GM21390 (cell line): ENCODE measurements around the gene HLCS.

Experiments
- ATAC-seq: cut with Tn5 transposase; IDR thresholded peaks from one replicate; pipeline ENCODE4 v1.9.1; 2021; ENCODE audit not compliant: unreplicated experiment

HLCS gene

DNA sequence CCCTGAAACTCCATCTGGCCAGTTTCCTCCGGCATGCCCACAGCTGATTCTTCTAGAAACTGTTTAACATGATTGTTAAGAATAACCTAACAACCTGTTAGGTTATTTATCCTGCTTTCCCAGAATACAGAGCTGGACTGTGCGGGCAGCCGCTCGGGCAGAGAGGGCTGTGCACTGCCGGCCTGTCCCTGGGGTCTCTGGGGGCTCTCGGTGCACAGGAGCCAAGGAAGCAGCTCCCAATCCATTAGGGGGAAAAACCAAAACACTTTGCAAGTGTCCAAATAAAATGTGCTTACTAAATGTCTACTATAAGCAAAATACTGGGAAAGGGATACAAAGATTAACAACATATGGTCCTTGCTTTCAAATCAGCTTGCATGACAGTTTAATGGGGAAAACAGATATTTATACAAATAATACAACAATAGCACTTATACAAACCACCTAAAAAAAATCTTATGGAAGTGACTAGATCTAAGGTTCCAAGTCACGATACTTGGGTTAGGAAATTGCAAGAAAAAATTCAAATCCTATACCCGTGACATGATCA, 50.7 kb downstream of the HLCS start:
- ATAC-seq, result no peak

- ATAC-seq, result no peak
Measured at GRCh38 chr21:36915014-36915695, 51.3 kb downstream of the HLCS start.

DNA sequence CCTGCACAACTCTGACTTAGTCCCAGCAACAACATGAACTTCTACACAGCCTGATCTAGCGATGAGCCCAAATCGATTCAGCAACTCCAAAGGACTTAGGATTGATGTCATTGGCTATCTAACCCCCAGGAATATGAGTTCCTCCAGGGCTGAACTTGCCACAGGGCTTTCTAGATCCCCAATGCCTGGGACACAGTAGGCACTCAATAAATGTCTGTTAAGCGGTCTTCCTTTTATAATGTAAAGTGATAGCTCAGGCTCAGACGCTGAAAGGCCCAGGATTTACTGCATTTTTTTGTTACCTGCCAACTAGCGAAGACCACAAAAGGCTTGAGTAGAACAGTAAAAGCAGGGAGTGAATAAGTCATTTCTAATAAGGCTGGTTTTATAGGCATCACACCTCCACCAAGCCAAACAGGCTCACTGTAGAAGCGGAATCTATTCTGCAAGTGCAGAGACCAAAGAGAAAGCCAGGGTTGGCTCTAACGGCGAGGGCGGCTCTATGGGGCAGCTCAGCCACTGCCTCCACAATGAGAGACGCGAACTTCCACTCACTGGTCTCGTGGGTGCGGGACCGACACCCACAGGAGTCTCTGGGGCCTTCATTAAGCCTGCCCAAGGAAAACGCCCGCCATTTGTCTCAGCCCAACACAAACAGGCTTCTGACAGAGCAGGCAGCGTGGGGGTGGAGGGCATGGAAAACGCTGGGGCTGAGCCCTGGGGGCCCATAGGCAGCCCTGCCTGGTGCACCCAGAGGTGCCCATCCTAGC, 52.0 kb downstream of the HLCS start:
- no peak for ATAC-seq

DNA sequence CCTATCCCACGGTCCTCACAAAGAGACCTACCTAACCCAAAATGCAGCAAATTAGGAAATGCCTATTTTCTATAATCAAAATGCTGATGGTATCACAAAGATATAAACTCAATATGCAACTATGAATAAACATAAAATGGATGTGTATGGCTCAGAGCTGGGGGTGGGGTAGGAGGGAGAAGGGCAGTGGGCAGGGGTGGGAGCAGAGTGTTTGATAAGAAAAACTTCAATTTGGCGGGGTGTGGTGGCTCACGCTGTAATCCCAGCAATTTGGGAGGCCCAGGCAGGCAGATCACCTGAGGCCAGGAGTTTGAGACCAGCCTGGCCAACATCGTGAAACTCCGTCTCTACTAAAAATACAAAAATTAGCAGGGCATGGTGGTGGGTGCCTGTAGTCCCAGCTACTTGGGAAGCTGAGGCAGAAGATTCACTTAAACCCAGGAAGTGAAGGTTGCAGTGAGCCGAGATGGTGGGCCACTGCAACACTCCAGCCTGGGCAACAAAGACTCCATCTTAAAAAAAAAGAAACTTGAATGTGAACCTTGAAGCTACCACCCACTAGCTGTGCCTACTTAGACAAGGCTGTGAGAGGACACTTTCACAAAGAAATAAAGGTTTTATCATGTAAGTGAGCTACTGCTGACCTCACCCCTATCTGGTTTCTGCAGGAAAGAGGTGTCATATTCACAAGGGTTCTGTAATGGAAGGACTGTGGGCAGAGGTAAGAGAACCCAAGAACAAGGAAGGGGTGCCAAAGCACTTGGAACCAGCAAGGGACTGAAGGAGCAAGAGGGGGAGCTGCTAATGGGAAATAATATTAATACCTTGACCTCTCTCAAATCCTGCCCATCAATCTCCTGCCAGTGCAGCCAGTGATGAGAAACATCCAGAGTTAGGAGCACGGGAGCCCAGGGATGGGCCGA, 53.0 kb downstream of the HLCS start:
- ATAC-seq, result no peak

GRCh38 chr21:36910581-36911307, 55.7 kb downstream of the HLCS start:
- no peak for ATAC-seq

- ATAC-seq, result no peak
Measured at GRCh38 chr21:36909901-36910561, 56.4 kb downstream of the HLCS start.

- ATAC-seq, result no peak
Measured at GRCh38 chr21:36909423-36909822, 57.0 kb downstream of the HLCS start.

DNA sequence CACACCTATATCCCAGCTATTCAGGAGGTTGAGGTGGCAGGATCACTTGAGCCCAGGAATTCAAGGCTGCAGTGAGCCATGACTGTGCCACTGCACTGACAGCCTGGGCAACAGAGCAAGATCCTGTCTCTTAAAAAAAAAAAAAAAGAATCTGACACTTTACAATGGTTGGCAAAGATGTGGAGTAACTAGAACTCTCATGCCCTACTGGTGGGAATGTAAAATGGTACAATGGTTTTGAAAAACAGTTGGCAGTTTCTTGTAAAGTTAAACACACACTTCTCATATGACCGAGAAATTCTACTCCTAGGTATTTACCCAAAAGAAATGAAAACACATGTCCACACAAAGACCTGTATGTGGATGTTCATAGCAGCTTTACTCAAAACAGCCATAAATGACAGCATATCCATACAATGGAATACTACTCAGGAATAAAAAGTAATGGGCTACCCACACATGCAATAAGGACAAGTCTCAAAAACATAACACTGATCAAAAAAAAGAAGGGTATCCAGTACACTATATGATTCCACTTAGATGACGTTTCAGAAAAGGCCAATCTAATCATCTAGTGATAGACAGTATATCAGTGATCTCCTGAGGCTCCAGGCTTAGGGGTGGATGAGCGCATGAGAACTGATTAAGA, 58.1 kb downstream of the HLCS start:
- no peak for ATAC-seq

DNA sequence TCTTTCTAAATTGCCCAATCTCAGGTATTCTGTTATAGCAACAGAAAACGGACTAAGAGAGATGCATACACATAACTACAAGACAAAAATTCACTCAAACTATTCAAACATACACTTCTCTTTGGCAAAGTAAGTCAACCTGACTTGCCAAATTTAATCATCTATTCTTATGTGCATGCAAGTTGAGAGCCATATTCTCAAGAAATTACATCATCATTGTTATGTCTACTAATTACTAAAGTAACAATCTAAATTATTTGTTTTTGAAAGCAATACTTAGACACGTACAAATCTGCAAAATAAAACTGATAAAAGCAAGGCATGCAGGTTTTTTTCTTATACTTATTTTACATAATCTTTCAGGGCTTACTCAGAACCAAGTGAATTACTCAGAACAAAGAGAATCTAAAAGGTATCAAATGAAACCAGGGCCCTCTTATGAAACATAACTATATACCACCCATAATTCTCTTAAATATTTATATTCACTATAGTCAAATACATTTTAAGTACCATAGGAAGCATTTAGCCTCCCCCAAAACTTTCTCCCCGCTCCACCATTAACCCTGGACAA, 62.3 kb downstream of the HLCS start:
- no peak for ATAC-seq

DNA sequence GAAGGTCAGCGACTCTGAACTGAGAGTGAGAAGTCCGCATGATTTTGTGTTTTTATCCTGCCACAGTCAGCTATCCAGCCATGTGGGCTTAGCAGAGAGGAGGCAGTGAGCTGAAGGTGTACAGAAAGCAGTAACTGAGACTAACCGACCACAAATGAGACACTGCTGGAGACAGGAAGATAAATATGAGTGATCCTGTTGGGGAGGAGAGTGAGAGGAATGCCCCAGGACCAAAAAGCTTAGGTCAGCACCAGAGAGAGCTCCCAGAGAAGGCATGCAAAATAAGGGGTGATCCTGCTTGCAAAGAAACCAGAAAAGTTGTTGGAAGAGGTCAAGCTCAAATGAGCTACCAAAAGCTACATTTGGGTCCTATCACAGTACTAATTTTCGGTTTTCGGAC, 63.7 kb downstream of the HLCS start:
- no peak for ATAC-seq

- no peak for ATAC-seq
Measured at GRCh38 chr21:36902331-36902730, 64.1 kb downstream of the HLCS start.

GRCh38 chr21:36901575-36901974, 64.9 kb downstream of the HLCS start:
- ATAC-seq, result no peak

DNA sequence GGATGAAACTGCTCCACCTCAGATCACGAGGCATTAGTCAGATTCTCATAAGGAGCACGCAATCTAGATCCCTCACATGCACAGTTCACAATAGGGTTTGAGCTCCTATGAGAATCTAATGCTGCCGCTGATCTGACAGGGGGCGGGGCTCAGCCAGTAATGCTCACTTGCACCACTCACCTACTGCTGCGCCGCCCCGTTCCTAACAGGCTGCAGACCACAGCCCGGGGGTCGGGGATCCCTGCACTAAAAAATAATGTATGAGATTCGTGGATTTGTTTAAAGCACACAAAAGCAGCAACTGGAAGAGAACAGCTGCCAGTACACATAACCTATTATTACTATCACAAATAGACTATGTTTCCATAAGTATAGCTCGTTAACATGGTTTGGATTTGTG, 72.9 kb downstream of the HLCS start:
- ATAC-seq, result no peak

DNA sequence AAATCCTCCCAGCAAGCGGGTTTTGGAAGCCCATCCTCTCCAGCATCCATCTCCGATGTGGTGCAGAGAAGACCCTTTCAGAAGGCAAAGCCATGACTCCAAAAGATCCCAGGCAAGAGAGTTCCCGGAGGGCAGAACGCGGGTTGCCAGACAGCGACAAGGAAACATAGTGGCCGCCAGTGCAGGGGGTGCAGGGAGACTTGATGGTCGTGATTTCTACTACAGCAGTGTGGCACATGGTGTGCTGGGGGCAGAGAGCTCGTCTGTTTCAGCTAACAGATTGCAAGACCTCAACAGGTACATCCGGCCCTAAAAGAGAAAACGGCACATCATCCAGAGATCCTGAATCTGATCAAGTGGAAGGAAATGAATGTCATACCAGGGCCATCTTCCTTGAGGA, 74.3 kb downstream of the HLCS start:
- no peak for ATAC-seq

DNA sequence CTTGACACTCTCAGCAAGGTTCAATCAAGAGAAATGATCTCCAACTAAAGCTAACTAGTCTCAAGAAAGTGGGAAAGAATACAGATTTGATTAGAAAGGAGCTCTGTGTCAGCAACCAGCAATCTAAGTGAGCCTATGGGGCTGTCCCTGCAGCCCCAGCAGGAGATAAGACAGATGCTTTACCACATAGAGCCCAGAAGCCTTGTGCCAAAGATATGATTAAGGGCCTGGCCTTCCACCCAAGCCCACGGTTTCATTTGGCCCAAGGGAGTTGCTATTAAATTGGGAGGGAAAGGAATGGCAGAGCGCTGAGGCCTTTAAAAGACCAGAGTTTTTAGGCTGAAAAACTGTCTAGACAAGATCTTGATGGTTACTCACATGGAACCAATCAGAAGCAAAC, 74.8 kb downstream of the HLCS start:
- ATAC-seq, result no peak

DNA sequence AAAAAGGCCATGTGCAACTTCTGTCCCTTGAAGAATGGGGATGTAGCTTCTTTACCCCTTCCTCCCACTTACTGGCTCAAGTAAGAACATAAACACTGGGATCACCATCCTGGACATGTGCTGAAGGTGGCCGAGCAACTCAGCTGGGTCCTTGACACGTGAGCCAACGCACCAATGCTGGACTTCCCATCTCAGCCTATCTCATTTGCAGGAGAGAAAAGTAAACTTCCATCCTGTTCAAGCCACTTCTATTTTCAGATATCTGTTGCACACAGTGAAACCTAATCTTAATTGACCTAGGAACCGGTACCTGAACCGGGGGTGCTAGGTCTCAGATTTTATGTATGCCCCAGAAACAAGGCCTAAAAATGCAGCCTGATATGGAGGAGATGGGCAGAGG, 75.3 kb downstream of the HLCS start:
- no peak for ATAC-seq

DNA sequence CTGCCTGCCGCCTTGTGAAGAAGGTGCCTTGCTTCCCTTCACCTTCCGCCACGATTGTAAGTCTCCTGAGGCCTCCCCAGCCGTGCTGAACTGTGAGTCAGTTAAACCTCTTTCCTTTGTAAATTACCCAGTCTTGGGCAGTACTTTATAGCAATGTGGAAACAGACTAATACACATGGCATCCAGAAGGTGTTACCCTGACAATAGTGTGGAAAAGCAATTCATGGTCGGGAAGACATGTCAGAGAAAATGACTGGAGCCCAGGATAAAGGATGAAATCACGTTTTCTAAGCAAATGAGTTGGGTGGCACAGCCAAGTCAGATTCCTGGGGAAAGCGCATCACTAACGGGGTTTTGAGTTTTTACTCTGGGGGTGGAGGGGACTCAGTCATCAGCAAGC, 76.4 kb downstream of the HLCS start:
- ATAC-seq, result no peak

DNA sequence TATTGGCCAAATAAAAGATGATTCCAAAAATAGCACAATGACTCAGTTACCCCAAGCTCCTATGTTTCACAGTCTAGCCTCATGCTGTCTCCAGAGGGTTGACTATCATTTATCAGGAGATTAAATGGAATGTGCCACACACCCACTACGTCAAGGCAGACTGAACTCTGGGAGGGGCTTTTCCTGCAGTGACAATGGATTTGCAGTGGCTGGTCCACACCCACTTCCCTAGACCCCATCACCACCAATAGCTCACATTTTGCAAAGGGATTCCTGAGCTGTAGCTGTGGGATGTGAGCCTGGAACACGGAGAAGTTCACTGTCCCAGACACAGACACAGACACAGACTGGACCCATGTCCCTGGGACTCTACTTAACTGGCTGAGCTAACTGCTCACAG, 77.1 kb downstream of the HLCS start:
- no peak for ATAC-seq

GRCh38 chr21:36888466-36888865, 78.0 kb downstream of the HLCS start:
- no peak for ATAC-seq
